Measurements from ENCODE around the gene MRPS31.

DNA sequence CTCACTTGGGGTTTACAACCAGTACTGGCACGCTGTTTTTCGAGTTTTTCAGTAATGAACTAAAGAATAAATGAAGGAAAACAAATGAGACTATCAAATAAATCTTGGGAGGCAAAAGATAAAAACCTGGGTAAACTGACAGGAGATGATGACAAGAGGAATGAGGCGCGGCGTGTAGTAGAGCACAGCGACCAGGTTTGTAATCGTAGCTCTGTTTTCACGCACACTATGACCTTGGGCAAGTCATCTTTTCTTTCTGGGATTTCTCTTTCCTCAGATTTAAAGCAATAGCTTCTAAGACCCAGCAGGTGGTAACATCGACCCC, 419 bp downstream of the MRPS31 start:
- TF ChIP-seq, protein P1, sequence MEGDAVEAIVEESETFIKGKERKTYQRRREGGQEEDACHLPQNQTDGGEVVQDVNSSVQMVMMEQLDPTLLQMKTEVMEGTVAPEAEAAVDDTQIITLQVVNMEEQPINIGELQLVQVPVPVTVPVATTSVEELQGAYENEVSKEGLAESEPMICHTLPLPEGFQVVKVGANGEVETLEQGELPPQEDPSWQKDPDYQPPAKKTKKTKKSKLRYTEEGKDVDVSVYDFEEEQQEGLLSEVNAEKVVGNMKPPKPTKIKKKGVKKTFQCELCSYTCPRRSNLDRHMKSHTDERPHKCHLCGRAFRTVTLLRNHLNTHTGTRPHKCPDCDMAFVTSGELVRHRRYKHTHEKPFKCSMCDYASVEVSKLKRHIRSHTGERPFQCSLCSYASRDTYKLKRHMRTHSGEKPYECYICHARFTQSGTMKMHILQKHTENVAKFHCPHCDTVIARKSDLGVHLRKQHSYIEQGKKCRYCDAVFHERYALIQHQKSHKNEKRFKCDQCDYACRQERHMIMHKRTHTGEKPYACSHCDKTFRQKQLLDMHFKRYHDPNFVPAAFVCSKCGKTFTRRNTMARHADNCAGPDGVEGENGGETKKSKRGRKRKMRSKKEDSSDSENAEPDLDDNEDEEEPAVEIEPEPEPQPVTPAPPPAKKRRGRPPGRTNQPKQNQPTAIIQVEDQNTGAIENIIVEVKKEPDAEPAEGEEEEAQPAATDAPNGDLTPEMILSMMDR (IDR thresholded peaks at IDR 0.05), result no peak
- no peak for TF ChIP-seq POLR2A (IDR thresholded peaks at IDR 0.05)

All from adrenal gland (tissue), 5 donors.